GM21515 (cell line): ENCODE data around the gene LRP1B.

Experiments used
- ATAC-seq: cut with Tn5 transposase; IDR thresholded peaks from one replicate; pipeline ENCODE4 v1.9.1; 2021; ENCODE audit not compliant: unreplicated experiment

The LRP1B gene

DNA sequence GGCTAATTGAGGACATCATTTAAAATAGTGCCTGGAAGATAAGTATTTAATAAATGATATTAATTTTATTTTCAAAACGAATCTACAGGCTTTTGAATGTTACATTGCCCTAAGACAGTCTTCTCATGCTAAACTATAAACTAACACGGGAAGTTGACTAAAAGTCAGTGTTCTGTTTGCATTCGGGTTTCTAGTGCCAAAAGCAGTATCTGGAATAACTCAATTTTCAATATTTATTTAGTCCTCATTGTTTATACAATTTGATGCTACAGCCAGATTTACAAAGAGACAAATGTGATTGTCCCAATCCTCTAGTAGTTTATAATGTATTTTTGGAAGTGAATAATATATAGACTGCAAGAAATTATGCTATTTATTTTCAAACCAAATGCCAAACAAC, 429.2 kb downstream of the LRP1B start:
- no peak for ATAC-seq

DNA sequence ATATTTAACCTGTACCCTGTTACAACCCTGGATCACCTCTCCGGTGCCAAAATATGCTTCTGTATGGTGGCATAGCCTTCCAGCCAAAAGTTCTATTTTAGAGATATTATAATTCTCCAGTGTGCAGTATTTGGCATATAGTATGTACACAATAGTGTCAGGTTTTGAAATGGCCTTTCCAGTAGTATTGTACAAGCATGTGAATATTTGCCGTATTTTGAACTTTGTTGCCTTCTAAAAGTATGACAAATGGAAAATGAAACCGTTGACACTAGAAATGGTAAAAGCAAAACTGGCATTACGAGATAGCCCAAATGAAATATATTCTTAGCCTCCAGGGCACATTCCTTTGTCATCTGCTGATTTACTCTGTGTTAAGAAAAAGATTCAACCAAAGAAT, 431.2 kb downstream of the LRP1B start:
- no peak for ATAC-seq

- ATAC-seq, result no peak
Measured at GRCh38 chr2:141698500-141698899, 432.3 kb downstream of the LRP1B start.

DNA sequence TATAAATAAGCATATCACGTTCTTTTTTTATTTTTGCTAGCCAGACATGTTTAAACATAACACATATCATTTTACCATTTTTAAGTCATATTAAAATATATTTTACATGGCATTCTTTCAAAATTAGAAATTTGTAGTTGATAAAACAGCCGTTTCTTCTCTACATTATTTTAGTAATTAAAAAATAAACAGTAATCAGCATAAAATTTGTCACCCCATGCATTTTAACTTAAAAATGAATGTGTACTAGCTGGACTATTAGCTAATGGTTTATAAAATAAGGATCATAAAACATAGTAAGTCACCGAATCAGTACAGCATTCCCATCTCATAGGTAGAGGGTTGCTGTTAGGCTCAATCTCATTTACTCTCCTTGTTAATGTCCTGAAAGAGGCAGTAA, 433.8 kb downstream of the LRP1B start:
- no peak for ATAC-seq

DNA sequence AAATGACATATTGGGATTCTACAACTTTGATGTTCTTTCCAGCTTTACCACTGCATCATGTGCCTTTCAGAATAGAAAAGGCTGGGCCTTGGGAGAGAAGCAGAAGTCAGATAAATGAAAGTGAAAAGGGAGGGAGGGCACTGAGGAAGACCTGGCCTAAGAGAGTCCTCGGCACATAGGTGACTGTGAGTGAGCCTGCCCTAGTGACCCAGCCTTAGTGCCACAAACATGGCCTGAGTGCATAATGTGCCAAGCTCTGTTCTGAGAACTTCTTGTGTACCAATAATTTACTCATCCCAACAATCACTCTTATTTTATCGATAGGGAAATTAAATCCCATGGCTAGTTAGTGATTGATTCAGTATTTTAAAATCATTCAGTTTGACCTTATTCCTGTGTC, 436.6 kb downstream of the LRP1B start:
- ATAC-seq, result no peak

DNA sequence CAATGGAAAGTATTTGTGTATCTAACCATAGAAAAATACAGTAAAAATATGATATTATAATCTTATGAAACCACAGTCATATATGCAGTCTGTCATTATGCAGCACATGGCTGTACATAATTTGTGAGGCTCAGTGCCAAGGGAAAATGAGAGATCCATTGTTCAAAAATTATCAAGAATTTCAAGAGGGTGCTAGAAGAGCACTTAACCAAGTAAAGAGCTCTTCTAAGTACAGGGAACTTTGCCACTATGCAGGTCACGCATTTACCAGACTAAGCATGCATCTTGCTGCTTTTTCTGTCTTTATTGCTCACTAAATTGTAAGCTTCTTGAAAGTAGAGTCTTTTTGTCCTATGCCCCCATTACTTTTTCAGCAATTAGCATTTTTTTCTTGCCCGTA, 438.0 kb downstream of the LRP1B start:
- ATAC-seq, result no peak

- no peak for ATAC-seq
Measured at GRCh38 chr2:141676139-141676538, 454.7 kb downstream of the LRP1B start.

DNA sequence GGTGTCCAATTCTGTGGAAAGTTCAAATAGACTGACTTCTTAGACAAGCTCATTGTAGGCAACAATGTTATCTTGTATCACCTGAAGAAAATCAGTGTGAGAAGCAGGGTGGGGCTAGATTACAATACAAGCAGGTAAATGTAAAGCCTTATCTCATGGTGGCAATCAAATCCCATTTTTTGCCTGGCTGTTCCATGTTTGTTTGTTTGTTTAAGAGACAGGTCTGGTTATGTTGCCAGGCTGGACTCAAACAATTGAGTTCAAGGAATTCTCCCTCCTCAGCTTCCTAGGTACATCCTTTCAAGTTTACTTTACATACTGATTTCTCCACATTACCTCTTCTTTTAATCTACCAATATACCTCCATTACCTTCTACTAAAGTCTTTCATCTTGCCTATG, 464.6 kb downstream of the LRP1B start:
- ATAC-seq, result no peak

DNA sequence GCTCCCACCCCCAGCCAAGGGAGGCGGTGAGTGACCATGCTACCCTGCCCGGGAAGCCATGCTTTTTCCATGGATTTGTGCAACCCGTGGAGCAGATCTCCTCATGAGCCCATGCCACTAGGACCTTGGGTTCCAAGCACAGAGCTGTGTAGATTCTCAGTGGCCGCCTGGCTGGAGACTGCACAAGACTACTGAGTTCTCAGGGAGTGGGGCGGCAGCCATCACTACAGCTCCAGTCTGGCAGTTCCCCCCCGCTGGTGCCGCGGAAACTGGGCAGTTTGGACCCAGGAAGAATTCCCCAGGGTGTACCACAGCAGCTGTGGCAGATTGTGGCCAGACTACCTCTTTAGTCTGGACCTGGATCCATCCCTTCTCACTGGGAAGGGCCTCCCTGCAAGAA, 470.6 kb downstream of the LRP1B start:
- ATAC-seq, result no peak

DNA sequence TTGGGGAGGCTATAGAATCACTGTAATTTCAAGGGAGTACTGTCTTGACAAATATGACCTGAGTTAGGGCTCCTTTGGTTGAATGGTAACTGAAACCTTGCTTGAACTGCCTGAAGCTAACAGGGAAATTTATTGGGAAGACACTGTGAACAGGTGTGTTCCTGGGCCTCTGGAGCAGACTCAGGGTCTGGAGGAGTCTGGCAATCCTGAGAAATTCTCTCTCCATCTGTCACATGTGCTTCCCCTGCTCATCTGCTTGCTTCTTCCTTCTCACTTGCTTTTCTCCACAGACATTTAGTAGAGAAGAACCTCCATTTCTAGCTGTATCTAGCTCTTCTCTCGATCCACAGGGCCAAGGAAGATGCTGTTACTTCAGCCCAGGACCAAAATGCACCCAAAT, 476.5 kb downstream of the LRP1B start:
- ATAC-seq, result no peak

GRCh38 chr2:141653184-141653583, 477.6 kb downstream of the LRP1B start:
- no peak for ATAC-seq

GRCh38 chr2:141652308-141652707, 478.5 kb downstream of the LRP1B start:
- no peak for ATAC-seq

DNA sequence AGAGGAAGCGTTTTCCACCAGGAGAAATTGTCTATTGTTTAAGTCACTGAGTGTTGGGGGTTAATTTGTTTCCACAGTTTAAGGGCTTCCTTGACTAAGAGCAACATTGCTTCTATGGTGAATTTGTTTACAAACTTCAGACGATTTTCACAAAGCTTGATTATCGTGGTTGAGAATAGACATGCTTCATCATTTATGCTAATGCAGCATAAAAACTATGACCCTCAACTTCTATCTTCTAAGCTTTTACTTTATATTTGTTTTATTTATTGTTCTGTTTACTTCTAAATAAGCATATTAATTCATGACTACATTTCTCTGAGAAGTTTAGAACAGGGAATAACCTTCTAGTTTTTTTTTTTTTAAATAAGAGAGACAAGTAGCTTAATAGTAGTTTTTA, 483.5 kb downstream of the LRP1B start:
- no peak for ATAC-seq

DNA sequence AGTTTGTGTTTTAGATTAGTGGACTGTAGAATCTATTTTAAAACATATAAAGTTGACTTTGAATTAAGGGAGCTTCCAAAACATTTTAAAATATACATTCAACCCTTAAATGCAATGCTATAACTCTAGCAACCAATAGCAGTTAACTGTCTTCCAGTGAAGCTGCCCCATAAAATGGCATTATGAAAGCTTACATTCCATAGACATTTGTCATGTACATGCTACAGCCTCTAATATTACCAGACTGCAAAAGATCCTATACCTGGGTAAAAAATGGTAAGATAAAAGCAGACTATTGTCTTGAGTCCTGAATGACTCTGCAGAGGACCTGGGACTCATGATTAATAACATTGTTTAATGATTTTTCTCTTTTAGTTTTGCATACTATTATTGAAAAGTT, 489.4 kb downstream of the LRP1B start:
- no peak for ATAC-seq

GRCh38 chr2:141639809-141640208, 491.0 kb downstream of the LRP1B start:
- ATAC-seq, result no peak

DNA sequence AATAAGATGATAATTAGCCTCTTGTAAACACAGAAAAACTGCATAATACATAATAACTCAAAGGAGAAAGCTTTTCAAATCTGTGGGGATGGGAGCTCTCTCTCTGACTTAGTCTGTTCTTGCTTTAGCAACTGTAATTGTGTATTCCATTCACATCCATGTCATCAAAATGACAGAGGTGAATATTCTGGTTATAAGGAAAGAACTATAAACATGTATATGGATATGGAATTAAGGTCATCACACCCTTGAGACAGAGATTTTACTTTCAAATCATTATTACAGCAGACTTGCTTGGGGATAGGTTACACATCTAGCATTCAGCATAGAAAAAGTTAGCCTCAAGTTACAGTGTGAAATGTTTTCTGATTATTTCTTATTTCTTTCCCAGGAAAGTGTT, 497.7 kb downstream of the LRP1B start:
- no peak for ATAC-seq

DNA sequence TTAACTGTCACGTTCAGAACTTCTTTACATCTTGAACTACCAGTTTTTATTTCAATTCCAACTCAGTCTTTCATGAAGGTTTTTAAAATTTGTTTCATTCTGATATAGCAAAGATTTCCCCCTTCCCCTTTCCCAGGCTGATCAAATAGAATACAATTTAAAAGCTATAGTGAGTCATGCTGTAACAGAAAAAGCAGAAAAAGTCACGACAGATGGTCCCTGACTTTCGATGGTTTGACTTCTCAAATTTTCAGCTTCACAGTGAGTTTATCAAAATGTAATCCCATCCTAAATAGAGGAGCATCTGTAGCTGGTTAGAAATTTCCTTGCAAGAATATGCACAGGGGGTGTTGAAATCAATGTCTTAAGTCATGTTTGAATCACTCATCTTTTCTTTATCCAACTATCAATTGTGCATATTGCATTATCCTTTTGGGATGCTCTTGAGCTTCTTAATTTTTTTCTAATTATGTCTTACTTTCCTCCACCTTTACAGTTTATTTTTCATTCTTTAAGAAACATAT, 500.3 kb downstream of the LRP1B start:
- ATAC-seq, result no peak

- ATAC-seq, result no peak
Measured at GRCh38 chr2:141620372-141620771, 510.4 kb downstream of the LRP1B start.

DNA sequence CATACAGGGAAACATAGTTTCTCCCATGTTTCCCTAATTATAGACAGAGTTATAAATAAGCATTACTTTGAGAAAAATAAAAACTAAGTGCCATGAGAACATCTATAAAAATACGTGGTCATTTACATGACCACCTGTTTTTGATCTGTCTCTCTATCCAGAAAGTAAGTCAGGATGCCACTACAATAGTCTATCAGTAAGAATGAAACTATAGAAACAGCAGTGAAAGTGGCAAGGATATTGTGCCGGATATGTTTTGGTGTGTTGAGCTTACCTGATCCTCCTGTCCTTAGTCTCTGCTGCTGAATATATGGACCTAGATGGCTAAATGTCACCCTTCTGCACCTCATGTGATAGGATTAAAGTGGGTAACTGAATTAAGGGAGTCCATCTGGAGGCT, 512.4 kb downstream of the LRP1B start:
- ATAC-seq, result no peak

GRCh38 chr2:141611981-141612380, 518.8 kb downstream of the LRP1B start:
- no peak for ATAC-seq

DNA sequence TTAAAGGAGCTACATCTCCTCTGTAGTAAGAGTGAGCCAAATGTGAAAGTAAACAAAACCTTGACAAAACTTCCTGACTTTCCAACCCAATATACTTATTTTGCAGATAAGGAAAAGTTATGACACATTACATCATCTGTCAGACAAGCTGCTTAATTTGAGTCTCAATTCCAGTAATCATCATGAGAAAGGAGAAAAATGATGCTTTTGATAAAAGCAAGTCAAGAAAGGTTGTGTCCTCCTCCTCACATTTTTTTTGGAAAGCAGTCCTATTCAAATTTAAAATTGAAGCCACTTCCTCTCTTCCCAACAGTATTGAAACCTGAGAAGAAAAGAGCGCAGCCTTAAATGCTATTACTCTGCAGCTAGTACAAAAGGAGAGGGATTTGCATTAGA, 519.6 kb downstream of the LRP1B start:
- no peak for ATAC-seq

GRCh38 chr2:141610564-141611175, 520.1 kb downstream of the LRP1B start:
- ATAC-seq, result no peak

DNA sequence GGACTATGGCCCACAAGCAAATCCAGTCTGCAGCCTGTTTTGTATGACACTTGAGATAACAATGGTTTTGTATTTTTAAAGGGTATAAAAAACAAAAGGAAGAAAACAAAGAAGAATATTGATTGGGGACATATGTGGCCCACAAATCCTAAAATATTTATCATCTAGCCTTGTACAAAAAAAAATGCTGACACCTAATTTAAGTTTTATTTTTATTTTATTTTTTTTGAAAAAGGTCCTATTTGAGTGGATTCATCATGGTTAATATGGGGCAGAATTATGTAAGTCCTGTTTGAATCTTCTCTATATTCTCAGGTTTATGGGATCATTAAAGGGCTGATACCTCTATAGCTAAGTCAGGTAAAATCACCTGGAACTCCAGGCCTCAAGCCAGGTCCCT, 525.7 kb downstream of the LRP1B start:
- no peak for ATAC-seq
